Liver (tissue), 9 donors: ENCODE measurements around the gene RASL10A. TPM values are rescaled to one million over a fixed set of nuclear protein-coding genes. Genes with fewer than 3 reads are reported as not detected.

Experiments
- DNase-seq: peaks from one replicate; pipeline ENCODE4 v3.0.0-alpha.2; 2017; ENCODE audit warnings: low spot score
- H3K27ac ChIP-seq, 2 donors: one replicate each; pipeline ENCODE4 v1.7.0; 2013; ENCODE audit warnings: inconsistent platforms in 2 of 2, low read length in 2 of 2, control low read depth in 1 of 2, low read depth in 1 of 2, mild to moderate bottlenecking in 1 of 2
- H3K27me3 ChIP-seq, 4 donors: one replicate each; pipeline versions ENCODE4 v1.6.1 to v1.7.0; 2013; ENCODE audit warnings: low read length in 3 of 4, inconsistent platforms in 1 of 4, mild to moderate bottlenecking in 1 of 4, moderate library complexity in 1 of 4; ENCODE audit not compliant: control insufficient read depth in 4 of 4, insufficient read depth in 4 of 4
- H3K36me3 ChIP-seq, 4 donors: one replicate each; pipeline versions ENCODE4 v1.6.1 to v1.7.0; 2013; ENCODE audit warnings: low read length in 3 of 4, mild to moderate bottlenecking in 3 of 4, low read depth in 1 of 4, moderate library complexity in 1 of 4; ENCODE audit not compliant: control insufficient read depth in 4 of 4, insufficient read depth in 3 of 4
- H3K4me1 ChIP-seq, 4 donors: one replicate each; pipeline versions ENCODE4 v1.6.1 to v1.7.0; 2013; ENCODE audit warnings: low read length in 3 of 4, mild to moderate bottlenecking in 3 of 4, moderate library complexity in 1 of 4; ENCODE audit not compliant: control insufficient read depth in 4 of 4, insufficient read depth in 4 of 4
- H3K4me3 ChIP-seq, 3 donors: one replicate each; pipeline versions ENCODE4 v1.6.1 to v1.7.0; 2013; ENCODE audit warnings: low read length in 3 of 3, control low read depth in 1 of 3, low read depth in 1 of 3, mild to moderate bottlenecking in 1 of 3
- H3K9ac ChIP-seq, 2 donors: one replicate each; pipeline ENCODE4 v1.7.0; 2013; ENCODE audit warnings: low read length in 2 of 2, mild to moderate bottlenecking in 2 of 2, moderate library complexity in 2 of 2, control low read depth in 1 of 2, low read depth in 1 of 2
- H3K9me3 ChIP-seq, 4 donors: one replicate each; pipeline versions ENCODE4 v1.6.1 to v1.7.0; 2013; ENCODE audit warnings: low read length in 3 of 4; ENCODE audit not compliant: control insufficient read depth in 4 of 4
- ATF3 ChIP-seq: IDR thresholded peaks from 2 replicates; pipeline ENCODE4 v1.6.1; 2016; ENCODE audit warnings: antibody characterized with exemption
- CTCF ChIP-seq: fragments of 150-350 bp; IDR thresholded peaks from 2 replicates; pipeline ENCODE4 v1.5.1; 2017; ENCODE audit warnings: improper control_type of control experiment, low read depth, low read length; ENCODE audit not compliant: missing input control
- EGR1 ChIP-seq, 2 donors: IDR thresholded peaks; 2 replicates each; pipeline ENCODE4 v1.6.1; 2016 to 2018; ENCODE audit warnings: antibody characterized with exemption in 2 of 2, low read depth in 2 of 2
- FOXA1 ChIP-seq: IDR thresholded peaks from 2 replicates; pipeline ENCODE4 v1.6.1; 2016; ENCODE audit warnings: antibody characterized with exemption
- FOXA2 ChIP-seq: IDR thresholded peaks from 2 replicates; pipeline ENCODE4 v1.6.1; 2016; ENCODE audit warnings: antibody characterized with exemption
- GABPA ChIP-seq, 2 donors: IDR thresholded peaks in 1 of 2; conservative IDR thresholded peaks in 1 of 2; 2 replicates each; pipeline ENCODE4 v1.6.1; 2016; ENCODE audit warnings: antibody characterized with exemption in 2 of 2, mild to moderate bottlenecking in 1 of 2, moderate library complexity in 1 of 2
- HNF4A ChIP-seq, 2 donors: conservative IDR thresholded peaks; 2 replicates each; pipeline ENCODE4 v1.6.1; 2016; ENCODE audit warnings: antibody characterized with exemption in 2 of 2, mild to moderate bottlenecking in 2 of 2
- HNF4G ChIP-seq: IDR thresholded peaks from 2 replicates; pipeline ENCODE4 v1.6.1; 2016; ENCODE audit warnings: antibody characterized with exemption
- JUND ChIP-seq, 2 donors: IDR thresholded peaks; 2 replicates each; pipeline ENCODE4 v1.6.1; 2016; ENCODE audit warnings: antibody characterized with exemption in 2 of 2
- MAX ChIP-seq: IDR thresholded peaks from 2 replicates; pipeline ENCODE4 v1.6.1; 2016; ENCODE audit warnings: antibody characterized with exemption
- NR2F2 ChIP-seq: IDR thresholded peaks from 2 replicates; pipeline ENCODE4 v1.6.1; 2016; ENCODE audit warnings: antibody characterized with exemption
- RAD21 ChIP-seq, 2 donors: IDR thresholded peaks; 2 replicates each; pipeline ENCODE4 v1.6.1; 2016; ENCODE audit warnings: antibody characterized with exemption in 2 of 2, mild to moderate bottlenecking in 2 of 2
- REST ChIP-seq: IDR thresholded peaks from 2 replicates; pipeline ENCODE4 v1.6.1; 2016; ENCODE audit warnings: antibody characterized with exemption, mild to moderate bottlenecking
- RXRA ChIP-seq, 2 donors: IDR thresholded peaks; 2 replicates each; pipeline ENCODE4 v1.6.1; 2017 to 2018; ENCODE audit warnings: antibody characterized with exemption in 2 of 2, mild to moderate bottlenecking in 1 of 2
- SP1 ChIP-seq: IDR thresholded peaks from 2 replicates; pipeline ENCODE4 v1.6.1; 2018; ENCODE audit warnings: antibody characterized with exemption, mild to moderate bottlenecking
- TAF1 ChIP-seq: conservative IDR thresholded peaks from 2 replicates; pipeline ENCODE4 v1.6.1; 2016; ENCODE audit warnings: antibody characterized with exemption, mild to moderate bottlenecking
- YY1 ChIP-seq: IDR thresholded peaks from 2 replicates; pipeline ENCODE4 v1.6.1; 2016; ENCODE audit warnings: antibody characterized with exemption, mild to moderate bottlenecking
- ZBTB33 ChIP-seq: IDR thresholded peaks from 2 replicates; pipeline ENCODE4 v1.6.1; 2016; ENCODE audit warnings: antibody characterized with exemption
- WGBS: extraction: QIAGEN DNeasy Blood & Tissue Kit; methylation state at CpG from one replicate; pipeline ENCODE4 v1.1.7; 2013; 5-methylcytosine and 5-hydroxymethylcytosine counted together
- polyA plus RNA-seq, 2 donors: library from polyadenylated mRNA; stranded (reverse) in 1 of 2; unstranded in 1 of 2; fragments of 200-250 nt in 1 of 2; fragments of >200 nt in 1 of 2; fragmentation: Nextera tagmentation in 1 of 2; extraction: Ambion mirVana in 1 of 2; gene quantifications; one replicate each; pipeline versions ENCODE4 v1.2.1 to v1.2.3, GENCODE V29; 2013 to 2015
- total RNA-seq, 2 donors: library from RNA; depleted of rRNA; stranded (reverse); fragments of >200 nt; gene quantifications; one replicate each; pipeline ENCODE4 v1.2.3, GENCODE V29; 2014
- donor health status: healthy.
- donor health status: healthy.
- donor health status: healthy.
- donor health status: healthy.
- donor health status: healthy.

The RASL10A gene
- total and polyA plus RNA-seq, 4 donors = 0.10 to 0.79 (median 0.47) TPM

- TF ChIP-seq RAD21 (IDR thresholded peaks at IDR 0.05) (peak in 1 of 2 donors; percentile 30), EGR1 (IDR thresholded peaks at IDR 0.05; ENCODE audit: low read depth in 2 of 2) (no peak), JUND (IDR thresholded peaks at IDR 0.05) (peak in 1 of 2 donors; percentile 39), FOXA1 (no peak), NR2F2 (no peak), SP1 (peak; percentile 19), ZBTB33 (no peak), ATF3 (no peak), HNF4A (conservative IDR thresholded peaks at IDR 0.05) (peak; percentile 38 to 52), FOXA2 (peak; percentile 10), MAX (no peak), GABPA (IDR thresholded peaks at IDR 0.05 in 1 of 2, conservative IDR thresholded peaks at IDR 0.05 in 1 of 2) (no peak), TAF1 (no peak), CTCF (no peak), RXRA (IDR thresholded peaks at IDR 0.05) (peak; percentile 36 to 66), YY1 (no peak), REST (no peak), HNF4G (no peak)
- Histone ChIP-seq H3K36me3 (peaks cover 13 to 50% (median 25%) of the 10 kb centered on the region in 4 donors), H3K9ac (no peak overlapping the region), H3K4me1 (peaks cover 4 to 29% (median 22%) of the 10 kb centered on the region in 4 donors), H3K27ac (peak overlapping the region in 1 of 2 donors; percentile 6), H3K27me3 (no peaks in the 10 kb centered on the region), H3K9me3 (no peaks in the 10 kb centered on the region), H3K4me3 (no peak overlapping the region)
- DNase-seq = no peak
- WGBS = 24% methylated on average over 5 of the region's 5 CpGs
Observed at GRCh38 chr22:29344137-29344536, 28.6 kb upstream of the RASL10A start.
